Measurements from ENCODE around the gene RECQL5.
A peak's percentile ranks its signal among the peaks of the same experiment; 100 is the strongest.

Gene RECQL5

GRCh38 chr17:75621489-75621888, 45.5 kb downstream of the RECQL5 start:
- DNase-seq (ENCODE audit: extremely low read depth, low read depth) = no peak
- no peak overlapping the region for H3K4me3 ChIP-seq (replicated peaks; ENCODE audit: low read depth, low read length)
- no peak for TF ChIP-seq CTCF (IDR thresholded peaks at IDR 0.05; ENCODE audit: low read depth, low read length, missing control alignments)

GRCh38 chr17:75619506-75620431, 47.2 kb downstream of the RECQL5 start:
- peak; percentile 70 for TF ChIP-seq CTCF (IDR thresholded peaks at IDR 0.05; ENCODE audit: low read depth, low read length, missing control alignments)
- H3K4me3 ChIP-seq (replicated peaks; ENCODE audit: low read depth, low read length) = no peak overlapping the region
- no peak for DNase-seq (ENCODE audit: extremely low read depth, low read depth)

GRCh38 chr17:75617675-75618074, 49.3 kb downstream of the RECQL5 start:
- no peak for TF ChIP-seq CTCF (IDR thresholded peaks at IDR 0.05; ENCODE audit: low read depth, low read length, missing control alignments)
- DNase-seq (ENCODE audit: extremely low read depth, low read depth) = no peak
- no peak overlapping the region for H3K4me3 ChIP-seq (replicated peaks; ENCODE audit: low read depth, low read length)

- no peak overlapping the region for H3K4me3 ChIP-seq (replicated peaks; ENCODE audit: low read depth, low read length)
- DNase-seq (ENCODE audit: extremely low read depth, low read depth) = no peak
- TF ChIP-seq CTCF (IDR thresholded peaks at IDR 0.05; ENCODE audit: low read depth, low read length, missing control alignments) = no peak
These were observed 49.7 kb downstream of the RECQL5 start for GRCh38 chr17:75617218-75617617.

- no peak for DNase-seq (ENCODE audit: extremely low read depth, low read depth)
- no peak overlapping the region for H3K4me3 ChIP-seq (replicated peaks; ENCODE audit: low read depth, low read length)
- no peak for TF ChIP-seq CTCF (IDR thresholded peaks at IDR 0.05; ENCODE audit: low read depth, low read length, missing control alignments)
These were observed 50.3 kb downstream of the RECQL5 start for GRCh38 chr17:75616521-75617122.

GRCh38 chr17:75615301-75615700, 51.7 kb downstream of the RECQL5 start:
- no peak overlapping the region for H3K4me3 ChIP-seq (replicated peaks; ENCODE audit: low read depth, low read length)
- TF ChIP-seq CTCF (IDR thresholded peaks at IDR 0.05; ENCODE audit: low read depth, low read length, missing control alignments) = no peak
- no peak for DNase-seq (ENCODE audit: extremely low read depth, low read depth)

All from HFF-Myc (cell line).